SU-DHL-6 (cell line): ENCODE data around the gene DCAF7.

Experiments
- CTCF ChIP-seq: fragments of 200-600 bp; sonication (generic); IDR thresholded peaks from one replicate; pipeline ENCODE4 v1.5.1; 2017; ENCODE audit warnings: antibody characterized with exemption, mild to moderate bottlenecking, low read length, moderate library complexity; ENCODE audit not compliant: insufficient read depth, poor library complexity, severe bottlenecking
- EZH2phosphoT487 ChIP-seq: fragments of 200-600 bp; sonication (generic), shearing (Covaris generic); conservative IDR thresholded peaks from 2 replicates; pipeline ENCODE4 v1.6.1; 2018; ENCODE audit warnings: mild to moderate bottlenecking, antibody characterized with exemption, low read length, moderate library complexity, mixed read lengths

- TF ChIP-seq CTCF (no peak), EZH2phosphoT487 (no peak)
Measured at GRCh38 chr17:63505341-63505740, 44.9 kb upstream of the DCAF7 start.
